Effector CD8-positive, alpha-beta T cell (primary cell): ENCODE data around the gene SLC2A6.

Source experiments
- DNase-seq: peaks from one replicate; lab custom pipeline; 2025; lab: John Stamatoyannopoulos, UW

The SLC2A6 gene

GRCh38 chr9:133496861-133497842 lies 18.3 kb upstream of the SLC2A6 start:
- DNase-seq, result no peak

GRCh38 chr9:133495327-133496293 lies 16.7 kb upstream of the SLC2A6 start:
- no peak for DNase-seq

DNA sequence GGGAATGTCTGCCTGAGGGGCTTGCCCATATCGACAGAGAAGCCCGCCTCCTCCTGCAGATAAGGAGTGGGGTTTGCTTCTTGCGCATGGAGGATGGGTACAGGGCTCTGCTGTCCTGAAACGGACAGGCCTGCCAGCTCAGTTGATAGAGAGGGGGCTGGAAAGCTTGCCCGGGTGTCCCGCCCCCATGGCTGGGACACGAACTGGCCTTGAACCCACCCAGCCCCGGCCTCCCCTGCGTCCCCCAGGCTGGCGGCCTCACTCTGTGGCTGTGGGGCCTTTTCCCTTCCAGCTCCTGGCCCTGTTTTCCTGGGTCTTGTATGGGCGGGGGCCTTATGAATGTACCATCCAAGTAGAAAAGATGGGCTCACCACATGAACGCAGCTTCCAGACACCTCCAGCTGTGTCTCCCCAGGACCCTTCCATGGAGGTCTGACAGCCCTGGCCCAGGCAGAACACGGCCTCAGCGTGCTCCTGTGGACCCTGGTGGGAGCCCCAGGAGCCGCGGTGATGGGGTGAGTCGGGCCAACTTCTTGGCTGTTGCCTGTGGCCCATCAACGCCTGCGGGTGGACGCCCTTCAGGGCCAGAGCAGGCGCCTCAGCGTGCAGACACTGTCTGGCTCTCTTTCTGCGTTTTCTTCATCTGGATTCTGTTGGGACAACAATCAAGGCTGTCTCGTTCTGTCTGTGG lies 15.9 kb upstream of the SLC2A6 start:
- DNase-seq, result no peak

DNA sequence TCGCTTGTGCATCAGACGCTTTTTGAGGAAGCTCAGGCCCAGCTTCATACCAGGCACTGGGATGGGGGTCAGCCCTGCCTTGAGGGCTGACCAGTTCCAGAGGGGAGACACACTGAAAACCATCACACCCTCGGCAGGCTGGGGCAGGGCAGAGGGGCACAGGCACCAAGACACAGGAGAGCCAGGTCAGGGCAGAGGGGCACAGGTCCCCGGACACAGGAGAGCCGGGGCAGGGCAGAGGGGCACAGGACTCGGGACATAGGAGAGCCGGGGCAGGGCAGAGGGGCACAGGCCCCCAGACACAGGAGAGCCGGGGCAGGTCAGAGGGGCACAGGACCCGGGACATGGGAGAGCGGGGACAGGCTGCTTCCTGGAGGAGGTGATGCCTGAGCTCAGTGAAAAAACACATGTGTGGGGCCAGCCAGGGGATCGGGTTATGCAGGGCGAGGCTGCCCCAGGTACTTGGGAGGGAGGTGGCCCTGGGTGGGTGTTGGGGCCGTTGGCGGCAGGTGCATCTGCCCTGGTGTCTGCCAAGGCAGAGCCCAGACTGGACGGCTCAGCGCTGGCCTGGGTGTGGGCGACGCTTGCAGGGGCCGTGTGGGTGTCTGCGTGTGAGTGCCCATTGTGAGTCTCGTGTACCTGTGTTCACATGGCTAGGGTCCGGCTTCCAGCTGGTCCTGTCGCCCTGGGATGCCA lies 15.1 kb upstream of the SLC2A6 start:
- DNase-seq, result no peak

DNA sequence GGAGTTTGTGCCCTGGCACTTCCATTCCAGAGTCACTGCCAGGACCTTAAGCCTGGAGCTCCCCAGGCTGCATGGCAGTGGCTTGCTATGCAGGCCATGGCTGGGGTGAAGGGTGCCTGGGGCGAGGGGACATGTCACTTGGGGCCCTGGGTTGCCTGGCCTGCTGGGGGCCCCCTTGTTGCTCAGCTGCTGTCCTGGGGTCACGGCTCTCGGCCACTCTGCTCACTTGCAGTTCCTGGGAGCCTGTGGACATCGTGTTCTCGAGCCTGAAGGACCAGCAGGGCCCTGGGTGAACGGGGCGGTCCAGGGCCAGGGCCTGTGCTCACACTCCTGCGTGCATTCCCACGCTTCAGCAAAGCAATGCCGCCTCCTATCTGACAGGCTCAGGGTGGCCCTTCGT lies 14.5 kb upstream of the SLC2A6 start:
- no peak for DNase-seq

GRCh38 chr9:133492061-133493021 lies 13.4 kb upstream of the SLC2A6 start:
- no peak for DNase-seq

- DNase-seq, result no peak
Measured at GRCh38 chr9:133491656-133491925, 12.7 kb upstream of the SLC2A6 start.

- no peak for DNase-seq
Measured at GRCh38 chr9:133490865-133491655, 12.2 kb upstream of the SLC2A6 start.

DNA sequence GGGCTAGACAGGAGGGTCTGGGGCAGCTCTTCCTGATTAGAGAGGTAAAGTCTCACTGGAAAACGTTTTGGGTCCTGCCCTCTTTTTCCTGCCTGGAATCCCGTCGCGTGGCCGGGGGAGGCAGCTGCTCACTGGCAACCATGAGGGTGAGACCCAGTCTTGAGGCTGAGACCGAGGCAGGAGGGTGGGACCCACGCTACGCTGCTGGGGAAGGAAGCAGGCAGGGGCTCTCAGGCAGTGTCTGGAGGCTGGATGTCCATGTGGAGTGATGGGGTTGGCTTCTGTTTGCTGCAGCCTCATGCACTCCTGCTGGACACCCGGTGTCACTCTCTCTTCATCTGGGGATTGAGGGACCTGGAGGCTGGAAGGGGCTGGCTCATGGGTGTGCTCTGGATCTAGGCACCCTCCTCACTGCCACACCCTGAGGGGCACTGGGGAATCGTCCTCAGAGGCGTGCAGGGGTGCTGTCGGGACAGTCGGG lies 11.3 kb upstream of the SLC2A6 start:
- DNase-seq, result no peak

DNA sequence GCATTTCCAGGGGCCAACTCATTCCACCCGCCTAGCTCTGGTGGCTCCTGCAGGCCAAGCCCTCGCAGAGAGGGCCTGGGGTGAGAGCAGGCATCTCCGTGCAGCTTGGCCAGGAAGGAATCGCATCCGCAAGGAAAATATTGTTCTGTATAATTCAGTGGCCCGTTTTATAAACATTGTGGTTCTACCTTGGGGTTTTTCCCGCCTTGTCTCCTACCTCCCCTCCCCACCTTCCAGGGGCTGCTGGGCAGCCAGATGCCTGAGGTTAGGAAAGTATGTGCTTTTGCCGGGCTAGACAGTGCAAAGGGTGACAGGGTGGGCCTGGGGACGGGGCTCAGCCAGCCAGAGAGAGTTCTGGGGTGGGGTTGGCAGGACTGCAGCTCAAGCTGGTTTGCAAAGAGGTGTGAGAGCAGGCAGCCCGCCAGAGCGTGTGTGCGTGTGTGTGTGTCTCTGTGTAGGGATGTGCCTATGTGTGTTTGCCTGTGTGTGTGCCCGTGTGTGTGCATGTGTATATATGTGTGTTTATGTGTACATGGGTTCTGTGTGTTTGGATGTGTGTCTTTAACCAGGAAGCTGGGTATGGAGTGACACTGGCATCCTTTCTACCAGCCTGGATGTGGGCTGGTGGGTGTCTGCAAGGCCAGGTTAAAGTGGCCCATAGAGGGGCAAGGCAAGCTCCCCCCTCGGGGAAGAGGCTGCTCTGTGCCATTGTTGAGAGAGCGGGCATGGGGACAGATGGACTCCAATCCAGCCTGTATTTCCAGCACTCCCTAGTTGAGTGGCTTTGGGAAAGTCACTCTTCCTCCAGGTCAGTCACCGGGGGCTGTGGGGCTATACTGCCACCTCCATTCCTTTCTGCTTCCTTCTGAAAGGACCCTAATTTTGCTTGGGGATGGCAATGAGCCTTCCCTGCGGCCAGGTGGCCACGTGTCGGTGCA lies 10.6 kb upstream of the SLC2A6 start:
- no peak for DNase-seq

DNA sequence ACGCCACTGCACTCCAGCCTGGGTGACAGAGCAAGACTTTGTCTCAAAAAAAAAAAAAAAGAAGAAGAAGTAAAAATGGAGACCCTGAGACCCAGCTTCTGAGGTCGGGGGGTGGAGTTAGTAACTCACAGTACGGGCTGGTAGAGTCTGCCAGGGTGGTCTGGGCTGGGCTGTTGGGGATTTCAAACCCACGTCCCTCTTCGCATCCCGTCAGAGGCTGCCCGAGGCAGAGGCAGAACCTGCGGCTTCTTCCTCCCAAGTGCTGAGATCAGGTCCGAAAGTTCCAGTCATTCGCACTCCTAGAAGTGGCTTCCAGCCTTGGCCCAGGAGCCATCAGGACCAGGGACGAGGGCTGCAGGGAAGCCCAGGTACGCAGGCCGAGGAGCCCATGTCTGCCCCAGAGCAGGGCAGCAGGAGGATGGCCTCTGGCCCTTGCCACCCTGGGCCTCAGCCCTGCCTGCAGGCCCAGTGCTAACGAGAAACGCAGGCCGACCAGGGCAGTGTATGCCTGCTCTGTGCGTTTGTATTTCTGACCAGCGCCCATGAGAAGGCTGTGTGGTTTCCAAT lies 9.9 kb upstream of the SLC2A6 start:
- DNase-seq, result no peak

DNA sequence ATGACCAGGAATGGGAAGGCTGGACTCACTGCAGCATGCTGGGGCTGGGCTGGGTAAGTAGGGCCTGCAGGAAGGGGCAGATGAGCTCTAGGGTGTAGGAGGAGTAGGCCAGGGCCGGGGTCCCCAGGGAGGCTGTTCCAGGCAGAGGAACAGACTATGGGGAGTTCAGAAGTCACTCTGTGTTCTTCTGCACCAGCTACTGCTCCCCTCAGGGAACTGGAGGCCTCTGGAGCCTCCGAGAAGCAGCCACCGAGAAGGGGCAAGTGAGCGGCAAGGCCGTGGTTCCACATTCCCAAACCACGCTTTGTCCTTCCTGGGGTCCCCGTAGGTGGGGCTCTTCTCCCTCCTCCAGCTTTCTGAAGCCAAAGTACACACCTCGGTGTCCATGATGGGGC lies 8.4 kb upstream of the SLC2A6 start:
- DNase-seq, result no peak

DNA sequence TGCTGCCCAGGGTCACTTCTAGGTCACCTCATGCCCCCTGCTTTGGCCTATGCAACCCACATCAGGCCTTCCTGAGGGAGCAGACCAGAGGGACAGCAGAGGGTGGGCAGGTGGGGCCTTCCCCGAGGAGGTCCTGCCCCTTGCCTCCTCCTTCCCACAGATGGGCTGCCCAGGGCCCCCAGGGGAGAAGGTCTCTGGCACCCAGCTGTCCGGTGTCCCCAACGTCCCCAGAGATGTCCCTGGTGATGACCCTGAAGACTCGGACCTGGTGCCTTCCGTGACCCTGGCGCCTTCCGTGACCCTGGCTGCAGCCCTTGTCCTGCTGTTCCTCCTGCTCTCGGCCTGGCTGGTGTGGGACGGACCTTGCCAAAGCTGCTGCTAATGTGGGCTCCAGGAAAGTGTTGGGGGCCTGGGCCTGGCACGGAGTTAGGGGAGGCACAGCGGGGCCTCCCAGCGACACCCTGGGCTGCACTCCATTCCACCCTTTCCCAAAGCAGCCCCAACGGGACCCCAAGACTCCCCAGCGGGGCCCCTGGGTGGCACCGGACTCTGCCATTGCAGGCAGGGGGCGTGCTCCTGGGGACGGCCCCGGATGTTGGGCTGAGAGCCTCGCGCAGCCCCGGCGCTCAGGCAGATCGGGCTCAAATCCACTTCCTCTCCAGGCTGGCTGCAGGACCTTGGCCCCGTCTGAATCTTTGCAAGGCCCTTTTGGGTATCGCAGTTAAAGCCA lies 6.8 kb upstream of the SLC2A6 start:
- no peak for DNase-seq

GRCh38 chr9:133484671-133485437 lies 6.0 kb upstream of the SLC2A6 start:
- DNase-seq, result no peak

GRCh38 chr9:133483611-133484010 lies 4.7 kb upstream of the SLC2A6 start:
- no peak for DNase-seq
